Measurements from ENCODE around the gene THYN1. TPM values are rescaled to one million over a fixed set of nuclear protein-coding genes. Genes with fewer than 3 reads are reported as not detected.
"Not testable (repeated sequence)": the region's sequence is repeated elsewhere in the genome, so short reads cannot be mapped to it uniquely, and the experiment has no call there.

Gene THYN1
- polyA plus RNA-seq = 100 to 1,000 TPM in 2 of 3 donors, 10 to 100 TPM in 1; 92.7 to 116 (median 106) TPM

DNA sequence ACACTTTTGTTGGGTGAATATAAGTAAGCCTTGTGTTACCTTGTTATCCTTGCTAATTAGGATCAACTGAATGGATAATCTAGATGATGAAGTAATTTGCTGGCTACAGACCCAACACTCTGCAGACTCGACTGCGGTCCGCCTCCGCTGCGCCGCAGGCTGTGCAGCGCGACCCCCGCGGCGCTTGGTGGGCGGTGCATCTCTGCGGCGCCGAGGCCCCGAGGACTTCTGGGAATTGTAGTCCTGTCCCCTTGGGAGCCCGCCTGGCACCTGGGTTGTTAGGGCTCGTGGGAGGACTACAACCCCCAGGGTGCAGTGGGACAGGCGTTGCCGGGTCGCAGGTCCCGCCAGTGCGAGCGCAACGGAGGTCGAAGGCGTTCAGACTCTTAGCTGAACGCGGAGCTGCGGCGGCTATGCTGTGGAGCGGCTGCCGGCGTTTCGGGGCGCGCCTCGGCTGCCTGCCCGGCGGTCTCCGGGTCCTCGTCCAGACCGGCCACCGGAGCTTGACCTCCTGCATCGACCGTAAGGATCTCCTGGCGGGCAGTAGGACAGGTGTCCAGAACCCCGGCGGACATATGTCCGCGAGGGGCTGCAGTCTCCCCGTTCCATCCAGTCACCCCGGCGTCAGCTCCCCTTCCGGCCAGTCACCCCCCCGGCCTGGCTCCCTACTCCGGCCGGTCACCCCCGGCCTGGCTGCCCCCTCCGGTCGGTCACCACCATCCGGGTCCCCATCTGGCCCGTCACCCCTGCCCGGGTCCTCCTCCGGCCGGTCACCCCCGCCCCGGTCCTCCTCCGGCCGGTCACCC, at the start of gene THYN1, which contains the start of gene ACAD8:
Gene THYN1, minus strand, starts transcription at position 165 of the 806 bp plus-strand sequence. CDS start 470 bp downstream, outside the sequence.
Gene ACAD8, plus strand, starts transcription at position 381 of the 806 bp plus-strand sequence. Its CDS starts 33 bp downstream, at position 414.
- Mint-ChIP-seq H3K36me3 (peaks cover under 1 to 13% (median 3%) of the 10 kb centered on the region in 3 donors), H3K9me3 (no peaks in the 10 kb centered on the region), H3K27ac (peak within 1 kb of the TSS; percentile 61 to 92 (median 85)), H3K4me1 (peaks cover 23 to 43% of the 10 kb centered on the region in 2 donors), H3K27me3 (ENCODE audit: low read depth in 3 of 3) (peaks cover 0 to 1% (median 0%) of the 10 kb centered on the region in 3 donors), H3K4me3 (peak within 1 kb of the TSS; percentile 90 to 98 (median 96))
- peak; percentile 93 to 94 (median 93) for DNase-seq

DNA sequence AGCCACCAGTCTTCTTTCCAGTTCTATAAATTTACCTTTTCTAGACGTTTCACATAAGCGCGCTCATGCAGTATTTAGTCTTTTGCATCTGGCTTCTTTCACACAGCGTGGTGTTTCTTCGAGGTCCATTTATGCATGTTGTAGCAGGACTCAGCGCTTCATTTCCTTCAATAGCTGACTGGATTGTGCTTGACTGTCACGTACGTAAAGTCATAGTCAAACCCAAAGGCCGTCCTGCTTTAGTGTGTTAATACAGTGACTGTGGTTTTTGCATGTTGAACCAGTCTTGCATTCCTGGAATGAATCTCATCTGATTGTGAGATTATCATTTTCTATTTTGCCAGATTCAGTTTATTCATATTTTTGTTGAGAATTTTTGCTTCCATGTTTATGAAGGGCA, 41.5 kb upstream of the THYN1 start:
- Mint-ChIP-seq H3K36me3 (peaks cover 0 to 4% (median 0%) of the 10 kb centered on the region in 3 donors), H3K27me3 (ENCODE audit: low read depth in 3 of 3) (peaks cover 0 to 5% (median 5%) of the 10 kb centered on the region in 3 donors), H3K9me3 (peaks cover 0 to 4% (median 0%) of the 10 kb centered on the region in 6 donors), H3K4me3 (no peak overlapping the region), H3K27ac (no peak overlapping the region), H3K4me1 (no peaks in the 10 kb centered on the region)
- no peak for DNase-seq

DNA sequence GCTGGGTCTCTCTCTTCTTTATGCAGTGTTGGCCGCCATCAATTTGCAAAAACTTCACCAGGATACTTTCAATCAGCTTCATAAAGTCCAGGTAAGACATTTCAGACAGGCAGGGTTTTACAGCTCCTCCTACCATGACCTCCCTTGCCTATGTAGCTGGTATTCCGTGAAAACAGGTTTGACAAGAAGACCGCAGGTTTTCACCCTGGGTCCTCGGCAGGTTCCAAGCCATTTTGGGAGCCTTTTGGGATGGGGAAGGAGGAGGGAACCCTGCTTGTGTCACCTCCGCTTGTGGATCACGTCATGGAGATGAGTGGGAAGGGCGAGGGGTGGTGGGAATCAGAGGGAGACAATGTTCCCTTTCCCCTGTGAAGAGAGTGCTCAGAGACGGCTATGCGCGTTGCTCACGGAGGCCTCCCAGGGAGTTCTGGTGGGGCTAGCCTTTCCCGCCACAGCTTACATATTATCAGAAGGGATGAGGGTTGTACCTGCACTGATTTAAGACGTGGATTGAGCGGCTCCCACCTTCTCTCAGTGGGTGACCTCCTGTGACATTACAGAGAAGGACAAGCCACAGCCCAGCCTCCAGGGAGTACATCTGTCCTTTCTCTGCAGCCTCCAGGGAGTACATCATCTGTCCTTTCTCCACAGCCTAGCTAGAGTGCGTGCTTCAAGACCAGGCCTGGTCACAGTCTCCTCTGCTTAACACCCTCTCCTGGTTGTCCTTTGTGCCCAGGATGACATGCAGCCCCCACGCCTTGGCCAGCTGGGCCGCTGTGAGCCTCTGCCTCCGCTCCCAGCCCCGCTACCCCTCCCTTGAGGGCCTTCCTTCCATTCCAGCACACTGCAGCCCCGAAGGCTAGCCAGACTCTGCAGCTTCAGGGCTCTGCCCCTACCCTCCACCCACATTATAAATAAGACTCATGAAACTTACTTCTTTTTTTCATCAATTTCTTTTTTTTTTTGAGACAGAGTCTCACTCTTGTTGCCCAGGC, 40.3 kb upstream of the THYN1 start:
- Mint-ChIP-seq H3K27me3 (ENCODE audit: low read depth in 3 of 3) (peaks cover 0 to 5% (median 5%) of the 10 kb centered on the region in 3 donors), H3K4me3 (no peak overlapping the region), H3K9me3 (peaks cover 0 to 3% (median 0%) of the 10 kb centered on the region in 6 donors), H3K27ac (no peak overlapping the region), H3K4me1 (no peaks in the 10 kb centered on the region), H3K36me3 (peaks cover 0 to 4% (median 0%) of the 10 kb centered on the region in 3 donors)
- DNase-seq = no peak

DNA sequence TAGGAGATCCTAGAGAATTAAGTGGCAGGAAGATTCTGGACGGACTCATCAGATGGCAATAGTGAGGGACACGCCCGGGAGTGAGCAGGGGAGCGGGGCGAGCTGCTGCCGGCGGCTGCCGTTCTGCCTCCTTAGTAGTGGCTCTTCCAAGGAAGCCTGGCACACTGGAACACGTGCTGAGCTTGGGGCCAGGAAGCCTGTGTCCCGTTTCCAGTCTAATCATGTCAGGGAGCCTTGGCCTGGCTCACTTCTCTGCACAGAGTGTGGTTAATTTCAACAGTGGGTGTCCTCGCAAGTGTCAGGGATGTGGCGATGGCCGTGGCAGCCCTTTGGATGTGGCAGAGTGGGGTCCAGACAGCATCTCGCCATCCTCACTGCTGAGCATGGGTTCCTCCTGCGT, 39.5 kb upstream of the THYN1 start:
- Mint-ChIP-seq H3K4me3 (no peak overlapping the region), H3K27me3 (ENCODE audit: low read depth in 3 of 3) (peaks cover 0 to 5% (median 5%) of the 10 kb centered on the region in 3 donors), H3K36me3 (peaks cover 0 to 4% (median 0%) of the 10 kb centered on the region in 3 donors), H3K4me1 (no peaks in the 10 kb centered on the region), H3K9me3 (peaks cover 0 to 3% (median 0%) of the 10 kb centered on the region in 6 donors), H3K27ac (no peak overlapping the region)
- DNase-seq = no peak

DNA sequence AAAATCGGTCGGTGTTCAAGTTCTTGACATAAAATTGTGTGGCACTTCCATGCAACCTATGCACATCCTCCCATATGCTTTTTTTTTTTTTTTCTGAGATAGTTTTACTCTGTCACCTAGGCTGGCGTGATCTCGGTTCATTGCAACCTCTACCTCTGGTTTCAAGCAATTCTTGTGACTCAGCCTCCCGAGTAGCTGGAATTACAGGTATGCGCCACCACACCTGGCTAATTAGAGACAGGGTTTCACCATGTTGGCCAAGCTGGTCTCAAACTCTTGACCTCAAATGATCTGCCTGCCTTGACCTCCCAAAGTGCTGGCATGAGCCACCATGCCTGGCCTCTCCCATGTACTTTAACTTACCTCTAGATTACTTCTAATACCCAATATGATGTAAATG, 38.0 kb upstream of the THYN1 start:
- Mint-ChIP-seq H3K9me3 (peaks cover 0 to 3% (median 0%) of the 10 kb centered on the region in 6 donors), H3K27me3 (ENCODE audit: low read depth in 3 of 3) (peaks cover 0 to 5% (median 5%) of the 10 kb centered on the region in 3 donors), H3K4me3 (no peak overlapping the region), H3K36me3 (peaks cover 0 to 4% (median 0%) of the 10 kb centered on the region in 3 donors), H3K27ac (peak overlapping the region in 1 of 6 donors; percentile 11), H3K4me1 (no peaks in the 10 kb centered on the region)
- DNase-seq = no peak

DNA sequence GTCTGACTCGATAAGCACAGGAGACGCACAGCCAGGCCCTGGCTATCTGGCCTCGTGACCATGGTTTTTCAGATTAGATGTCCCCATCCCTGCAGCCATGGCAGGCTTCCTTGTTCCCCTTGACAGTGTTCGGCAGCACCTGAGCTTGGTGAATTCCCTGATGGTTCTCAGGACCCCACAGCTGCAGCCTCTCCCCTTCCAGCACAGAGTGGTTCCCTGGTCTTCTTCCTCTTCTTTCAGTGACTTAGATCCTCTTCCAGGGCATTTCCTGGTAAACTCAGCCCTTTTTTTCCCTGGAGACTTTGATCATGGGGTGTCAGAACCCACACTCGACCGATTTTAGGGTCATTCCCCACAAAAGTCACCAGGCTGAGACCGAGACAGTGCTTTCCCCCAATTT, 37.5 kb upstream of the THYN1 start:
- Mint-ChIP-seq H3K4me3 (no peak overlapping the region), H3K27ac (peak overlapping the region in 1 of 6 donors; percentile 11)

DNA sequence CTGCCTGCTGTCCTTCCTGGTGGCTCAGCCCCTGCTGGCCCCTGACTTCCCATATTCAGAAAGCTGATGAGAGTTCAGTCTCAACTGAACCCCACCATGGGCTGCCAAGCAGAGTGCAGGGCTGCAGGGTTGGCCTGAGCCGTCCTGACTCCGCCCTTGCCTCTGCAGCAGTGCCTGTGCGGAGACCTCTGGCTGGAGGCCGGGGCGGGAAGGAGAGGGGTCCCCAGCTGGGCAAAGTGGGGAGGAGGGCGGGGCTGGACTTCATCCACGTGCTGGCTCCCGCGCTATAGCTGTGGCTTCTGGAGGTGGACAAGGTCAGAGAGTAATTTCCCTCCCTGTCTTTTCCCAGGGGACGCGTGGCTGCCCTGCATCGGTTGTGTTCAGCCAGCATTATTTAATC, 36.6 kb upstream of the THYN1 start:
- Mint-ChIP-seq H3K27me3 (ENCODE audit: low read depth in 3 of 3) (peaks cover under 1 to 7% (median 5%) of the 10 kb centered on the region in 3 donors), H3K27ac (no peak overlapping the region), H3K36me3 (peaks cover 0 to 4% (median 0%) of the 10 kb centered on the region in 3 donors), H3K9me3 (no peaks in the 10 kb centered on the region), H3K4me3 (no peak overlapping the region), H3K4me1 (no peaks in the 10 kb centered on the region)
- DNase-seq = no peak

More for the DNA sequence above, 37.5 kb upstream of the THYN1 start:
- H3K9me3 Mint-ChIP-seq = peaks cover 0 to 2% (median 0%) of the 10 kb centered on the region in 6 donors
- DNase-seq = no peak
- no peaks in the 10 kb centered on the region for H3K4me1 Mint-ChIP-seq
- peaks cover 0 to 4% (median 0%) of the 10 kb centered on the region in 3 donors for H3K36me3 Mint-ChIP-seq
- peaks cover 0 to 7% (median 5%) of the 10 kb centered on the region in 3 donors for H3K27me3 Mint-ChIP-seq (ENCODE audit: low read depth in 3 of 3)

DNA sequence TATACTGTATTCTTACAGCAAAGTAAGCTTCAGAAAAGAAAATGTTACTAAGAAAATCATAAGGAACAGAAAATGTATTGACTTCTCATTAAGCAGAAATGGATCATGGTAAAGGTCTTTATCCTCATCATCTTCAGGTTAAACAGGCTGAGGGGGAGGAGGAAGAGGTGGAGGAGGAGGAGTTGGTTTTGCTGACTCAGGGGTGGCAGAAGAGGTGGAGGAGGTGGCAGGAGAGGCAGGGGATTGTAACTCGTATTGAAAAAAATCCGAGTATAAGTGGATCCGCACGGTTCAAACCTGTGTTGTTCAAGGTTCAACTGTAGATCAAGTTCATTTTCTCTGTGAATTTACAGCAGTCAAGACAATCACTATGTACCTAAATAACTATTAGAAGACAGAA, 36.0 kb upstream of the THYN1 start:
- Mint-ChIP-seq H3K36me3 (peaks cover 0 to 4% (median 0%) of the 10 kb centered on the region in 3 donors), H3K27ac (peak overlapping the region in 1 of 6 donors; percentile 12), H3K4me1 (no peaks in the 10 kb centered on the region), H3K9me3 (no peaks in the 10 kb centered on the region), H3K27me3 (ENCODE audit: low read depth in 3 of 3) (peaks cover 0 to 4% (median 3%) of the 10 kb centered on the region in 3 donors), H3K4me3 (no peak overlapping the region)
- no peak for DNase-seq

DNA sequence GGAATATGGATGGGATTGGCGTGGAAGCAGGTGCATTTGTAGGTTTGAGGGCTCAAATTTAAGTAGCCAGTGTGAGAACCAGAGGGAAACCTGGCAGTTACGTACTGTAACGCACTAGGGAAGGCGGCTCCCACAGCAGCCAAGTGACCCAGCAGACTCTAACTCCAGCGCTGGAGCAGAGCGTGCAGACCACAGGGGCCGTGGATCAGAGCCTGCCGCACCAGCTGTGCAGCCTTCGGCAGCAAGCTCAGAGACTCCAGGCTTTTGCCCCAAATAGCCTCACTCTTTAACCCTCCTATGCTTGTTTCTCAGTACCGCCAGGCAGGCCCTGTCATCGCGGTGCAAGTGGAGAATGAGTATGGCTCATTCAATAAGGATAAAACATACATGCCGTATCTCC, 35.3 kb upstream of the THYN1 start:
- no peaks in the 10 kb centered on the region for H3K4me1 Mint-ChIP-seq
- H3K27ac Mint-ChIP-seq = no peak overlapping the region
- H3K36me3 Mint-ChIP-seq = peaks cover 0 to 4% (median 0%) of the 10 kb centered on the region in 3 donors
- H3K9me3 Mint-ChIP-seq = no peaks in the 10 kb centered on the region
- peaks cover 0 to 3% (median 2%) of the 10 kb centered on the region in 3 donors for H3K27me3 Mint-ChIP-seq (ENCODE audit: low read depth in 3 of 3)
- DNase-seq = no peak
- no peak overlapping the region for H3K4me3 Mint-ChIP-seq

DNA sequence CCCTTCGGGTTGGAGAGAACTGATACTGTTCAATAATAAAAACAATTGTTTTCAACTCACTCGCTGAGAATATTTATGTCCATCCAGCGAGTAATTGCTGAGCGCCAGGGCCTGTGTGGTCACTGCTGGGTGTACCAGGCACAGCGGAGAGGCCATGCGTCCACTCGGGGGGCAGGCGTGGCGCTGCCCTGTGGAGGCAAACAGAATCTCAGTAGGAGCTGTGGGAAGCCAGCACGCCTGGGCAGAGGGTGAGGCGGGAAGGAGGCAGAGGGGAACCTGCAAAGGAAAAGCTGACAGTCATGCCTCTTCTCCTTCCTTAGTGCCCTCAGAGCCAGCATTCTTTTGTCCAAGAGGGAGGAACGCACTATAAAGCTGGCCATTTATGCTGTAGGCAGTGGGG, 34.4 kb upstream of the THYN1 start:
- DNase-seq = no peak
- Mint-ChIP-seq H3K27ac (no peak overlapping the region), H3K4me3 (no peak overlapping the region), H3K9me3 (no peaks in the 10 kb centered on the region), H3K4me1 (no peaks in the 10 kb centered on the region), H3K27me3 (ENCODE audit: low read depth in 3 of 3) (peaks cover 0 to 3% (median 2%) of the 10 kb centered on the region in 3 donors), H3K36me3 (peaks cover 0 to 4% (median 0%) of the 10 kb centered on the region in 3 donors)

DNA sequence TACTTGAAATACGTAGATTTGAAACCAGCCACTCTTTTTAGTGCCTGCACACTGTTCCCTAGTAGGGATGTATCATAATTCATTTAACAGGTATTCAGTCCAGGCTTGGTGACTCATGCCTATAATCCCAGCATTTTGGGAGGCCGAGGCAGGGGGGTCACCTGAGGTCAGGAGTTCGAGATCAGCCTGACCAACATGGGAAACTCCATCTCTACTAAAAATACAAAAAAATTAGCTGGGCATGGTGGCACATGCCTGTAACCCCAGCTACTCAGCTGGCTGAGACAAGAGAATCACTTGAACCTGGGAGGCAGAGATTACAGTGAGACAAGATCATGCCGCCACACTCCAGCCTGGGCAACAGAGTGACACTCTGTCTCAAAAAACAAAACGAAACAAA, 31.2 kb upstream of the THYN1 start:
- H3K4me3 Mint-ChIP-seq; H3K27me3 Mint-ChIP-seq (ENCODE audit: low read depth in 3 of 3); DNase-seq; H3K4me1 Mint-ChIP-seq; H3K9me3 Mint-ChIP-seq; H3K36me3 Mint-ChIP-seq; H3K27ac Mint-ChIP-seq: not testable (repeated sequence)

DNA sequence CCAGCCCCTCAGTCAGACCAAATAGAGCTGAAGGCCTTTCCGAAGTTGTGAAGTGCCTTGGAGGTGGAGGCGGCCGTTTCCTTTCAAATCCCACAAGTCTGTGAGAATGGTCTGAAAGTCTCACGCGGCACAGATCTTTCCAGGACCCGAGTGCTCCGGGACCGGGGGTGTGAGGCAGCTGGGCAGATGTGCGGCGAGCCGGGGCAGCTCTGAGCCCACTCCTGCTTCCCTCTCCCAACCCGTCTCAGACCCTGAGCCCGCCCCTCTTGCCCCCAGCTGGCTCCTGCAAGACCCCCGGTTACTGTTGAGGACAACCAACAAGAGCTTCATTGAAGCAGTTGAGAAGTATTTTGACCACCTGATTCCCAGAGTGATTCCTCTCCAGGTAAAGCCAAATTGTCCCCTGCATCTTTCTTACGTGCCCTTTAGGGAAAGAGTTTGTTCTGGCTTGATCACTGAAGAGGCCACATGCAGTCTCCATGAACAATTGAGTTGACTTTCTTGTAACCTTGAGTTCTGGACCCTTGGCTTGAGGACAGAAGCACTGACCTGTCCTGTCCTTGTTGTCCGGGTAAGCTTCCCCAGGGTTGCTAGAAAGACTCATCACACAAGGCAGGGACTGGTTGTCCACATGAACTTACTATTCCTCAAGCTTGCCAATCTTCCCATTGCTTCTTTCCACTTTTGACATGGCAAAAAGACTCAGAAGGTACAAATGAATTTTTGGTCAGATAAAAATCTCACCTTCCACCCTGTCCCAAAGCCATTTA, 30.5 kb upstream of the THYN1 start:
- Mint-ChIP-seq H3K4me3 (no peak overlapping the region), H3K27ac (no peak overlapping the region), H3K36me3 (peaks cover 0 to 2% (median 2%) of the 10 kb centered on the region in 3 donors), H3K9me3 (peaks cover 0 to 3% (median 0%) of the 10 kb centered on the region in 6 donors), H3K27me3 (ENCODE audit: low read depth in 3 of 3) (peaks cover 7 to 12% (median 10%) of the 10 kb centered on the region in 3 donors), H3K4me1 (no peaks in the 10 kb centered on the region)
- DNase-seq = no peak

Data from immature natural killer cell (primary cell).